Activated naive CD8-positive, alpha-beta T cell (primary cell): ENCODE data around the gene HOXC12.

Experiments
- H3K27ac Mint-ChIP-seq: one replicate; pipeline ENCODE4 v1.8.0; 2021; ENCODE audit warnings: mixed read lengths
- H3K27me3 Mint-ChIP-seq: one replicate; pipeline ENCODE4 v1.8.0; 2021; ENCODE audit warnings: mixed read lengths
- H3K36me3 Mint-ChIP-seq: one replicate; pipeline ENCODE4 v1.8.0; 2021; ENCODE audit warnings: mixed read lengths
- H3K4me1 Mint-ChIP-seq: one replicate; pipeline ENCODE4 v1.8.0; 2021; ENCODE audit warnings: low read depth, mixed read lengths
- H3K4me3 Mint-ChIP-seq: one replicate; pipeline ENCODE4 v1.8.0; 2021; ENCODE audit warnings: mild to moderate bottlenecking, mixed read lengths
- H3K9me3 Mint-ChIP-seq: one replicate; pipeline ENCODE4 v1.8.0; 2021; ENCODE audit warnings: low read depth, mixed read lengths

HOXC12 gene

DNA sequence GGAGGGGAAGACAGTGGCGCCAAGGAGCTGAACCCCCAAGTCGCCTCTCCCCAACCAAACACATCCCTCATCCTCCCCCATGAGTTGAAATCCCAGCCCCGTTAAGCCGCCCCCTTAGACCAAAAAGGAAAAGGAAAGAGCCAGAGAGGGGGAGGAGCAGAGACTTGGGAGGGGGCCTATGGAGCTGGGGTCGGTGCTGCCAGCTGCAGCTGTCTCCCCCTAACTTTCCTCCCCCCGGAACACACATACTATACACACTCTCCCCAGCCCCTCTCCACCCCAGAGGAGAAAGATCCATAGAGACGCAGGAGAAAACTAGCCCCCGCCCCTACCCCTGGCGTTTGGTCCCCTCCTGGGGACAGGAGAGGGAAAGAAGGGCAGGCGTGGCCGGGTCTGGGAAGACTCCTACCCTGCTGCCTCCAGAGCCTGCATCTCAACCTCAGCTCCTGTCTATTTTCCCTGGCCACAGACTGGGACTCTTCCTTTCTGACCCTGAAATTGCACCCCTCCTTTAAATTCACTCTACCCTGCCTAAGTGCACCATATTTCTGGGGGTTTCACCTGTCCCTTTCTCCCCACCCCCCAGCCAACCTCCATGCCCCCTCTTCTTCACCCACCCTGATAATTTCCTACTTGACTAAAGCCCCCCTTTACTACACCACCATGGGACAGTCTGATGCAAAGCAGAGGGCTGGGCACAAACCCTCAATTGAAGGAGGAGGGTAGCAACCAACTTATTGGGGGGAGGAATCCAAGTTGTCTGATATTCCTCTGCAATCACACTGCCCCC, 43.6 kb downstream of the HOXC12 start:
- Mint-ChIP-seq H3K9me3 (no peaks in the 10 kb centered on the region), H3K27ac (no peak overlapping the region), H3K27me3 (peaks cover 50% of the 10 kb centered on the region), H3K4me3 (no peak overlapping the region), H3K36me3 (no peaks in the 10 kb centered on the region), H3K4me1 (peaks cover 40% of the 10 kb centered on the region)

GRCh38 chr12:53998900-53999236, 44.2 kb downstream of the HOXC12 start:
- H3K27me3 Mint-ChIP-seq, result peaks cover 50% of the 10 kb centered on the region
- peaks cover 36% of the 10 kb centered on the region for H3K4me1 Mint-ChIP-seq
- H3K9me3 Mint-ChIP-seq, result no peaks in the 10 kb centered on the region
- H3K4me3 Mint-ChIP-seq, result no peak overlapping the region
- H3K27ac Mint-ChIP-seq, result no peak overlapping the region
- no peaks in the 10 kb centered on the region for H3K36me3 Mint-ChIP-seq

DNA sequence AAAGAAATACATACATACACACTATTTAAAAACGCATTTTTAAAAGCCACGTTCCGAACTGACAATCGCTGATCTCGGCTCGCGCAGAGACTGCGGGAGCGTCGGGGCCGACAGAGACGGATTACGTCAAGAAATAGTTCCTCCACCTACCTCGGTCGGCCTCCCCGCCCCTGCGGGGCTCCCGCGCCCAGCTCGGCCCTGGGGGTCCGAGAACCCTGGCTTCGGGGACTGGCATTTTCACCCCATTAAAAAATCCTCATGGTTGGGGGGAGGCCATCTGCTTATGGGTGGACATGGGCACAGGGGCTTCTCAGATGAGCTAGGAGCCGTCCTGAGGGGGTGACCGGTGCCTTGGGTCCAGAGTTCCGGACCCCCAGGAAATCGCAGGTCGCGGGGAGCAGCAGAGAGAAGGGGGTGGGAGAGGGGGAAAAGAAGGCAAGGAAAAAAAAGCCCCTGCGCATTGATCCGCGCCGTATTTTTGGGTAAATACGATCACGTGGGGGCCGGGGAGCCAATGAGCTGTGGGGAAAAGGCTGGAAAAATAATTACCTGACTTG, 44.9 kb downstream of the HOXC12 start:
- Mint-ChIP-seq H3K4me1 (peaks cover 32% of the 10 kb centered on the region), H3K27ac (no peak overlapping the region), H3K4me3 (peak overlapping the region; percentile 65), H3K27me3 (peaks cover 47% of the 10 kb centered on the region), H3K36me3 (no peaks in the 10 kb centered on the region), H3K9me3 (no peaks in the 10 kb centered on the region)

DNA sequence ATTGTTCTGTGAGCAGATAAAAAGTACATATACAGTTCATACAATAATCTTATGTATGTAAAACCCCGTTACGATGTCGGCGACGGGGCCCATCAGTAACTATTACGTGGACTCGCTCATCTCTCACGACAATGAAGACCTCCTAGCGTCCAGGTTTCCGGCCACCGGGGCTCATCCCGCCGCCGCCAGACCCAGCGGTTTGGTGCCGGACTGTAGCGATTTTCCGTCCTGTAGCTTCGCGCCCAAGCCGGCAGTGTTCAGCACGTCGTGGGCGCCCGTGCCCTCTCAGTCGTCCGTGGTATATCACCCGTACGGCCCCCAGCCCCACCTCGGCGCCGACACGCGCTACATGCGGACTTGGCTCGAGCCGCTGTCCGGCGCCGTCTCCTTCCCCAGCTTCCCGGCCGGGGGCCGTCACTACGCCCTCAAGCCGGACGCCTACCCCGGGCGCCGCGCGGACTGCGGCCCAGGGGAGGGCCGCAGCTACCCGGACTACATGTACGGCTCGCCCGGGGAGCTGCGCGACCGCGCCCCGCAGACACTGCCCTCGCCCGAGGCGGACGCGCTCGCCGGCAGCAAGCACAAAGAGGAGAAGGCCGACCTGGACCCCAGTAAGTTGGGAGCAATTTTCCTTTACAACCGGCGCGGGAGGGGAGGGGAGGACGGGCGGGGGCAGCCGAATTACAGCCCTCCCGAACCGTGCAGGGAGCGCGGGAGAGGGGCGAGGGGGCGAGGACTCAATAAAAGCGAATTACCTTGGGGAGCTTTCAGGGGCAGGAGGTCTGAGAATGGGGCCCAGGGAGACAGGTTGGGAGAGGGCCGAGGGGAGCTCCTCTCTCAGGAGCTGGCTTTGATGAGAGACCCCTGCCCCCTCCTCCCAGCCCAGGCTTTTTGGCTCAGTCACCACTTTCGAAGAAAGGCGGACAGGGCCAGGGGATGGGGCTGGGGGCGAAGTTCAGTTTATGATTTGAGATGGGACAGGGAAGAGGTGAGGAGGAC, 45.7 kb downstream of the HOXC12 start, which contains the start of gene HOXC9:
Gene HOXC9 (plus strand): TSS at position 46 of the 999 bp plus-strand sequence. CDS start 28 bp downstream, at position 74.
- Mint-ChIP-seq H3K9me3 (no peaks in the 10 kb centered on the region), H3K27me3 (peaks cover 46% of the 10 kb centered on the region), H3K4me1 (peaks cover 29% of the 10 kb centered on the region), H3K27ac (no peak within 1 kb of the TSS), H3K36me3 (no peaks in the 10 kb centered on the region), H3K4me3 (peak within 1 kb of the TSS; percentile 65)

GRCh38 chr12:54001283-54002187, 46.8 kb downstream of the HOXC12 start:
- Mint-ChIP-seq H3K9me3 (no peaks in the 10 kb centered on the region), H3K27ac (no peak overlapping the region), H3K36me3 (no peaks in the 10 kb centered on the region), H3K4me3 (no peak overlapping the region), H3K27me3 (peaks cover 52% of the 10 kb centered on the region), H3K4me1 (peaks cover 29% of the 10 kb centered on the region)

GRCh38 chr12:54002278-54002914, 47.7 kb downstream of the HOXC12 start:
- Mint-ChIP-seq H3K27me3 (peaks cover 52% of the 10 kb centered on the region), H3K9me3 (no peaks in the 10 kb centered on the region), H3K4me1 (peaks cover 27% of the 10 kb centered on the region), H3K4me3 (peak overlapping the region; percentile 15), H3K36me3 (no peaks in the 10 kb centered on the region), H3K27ac (no peak overlapping the region)

DNA sequence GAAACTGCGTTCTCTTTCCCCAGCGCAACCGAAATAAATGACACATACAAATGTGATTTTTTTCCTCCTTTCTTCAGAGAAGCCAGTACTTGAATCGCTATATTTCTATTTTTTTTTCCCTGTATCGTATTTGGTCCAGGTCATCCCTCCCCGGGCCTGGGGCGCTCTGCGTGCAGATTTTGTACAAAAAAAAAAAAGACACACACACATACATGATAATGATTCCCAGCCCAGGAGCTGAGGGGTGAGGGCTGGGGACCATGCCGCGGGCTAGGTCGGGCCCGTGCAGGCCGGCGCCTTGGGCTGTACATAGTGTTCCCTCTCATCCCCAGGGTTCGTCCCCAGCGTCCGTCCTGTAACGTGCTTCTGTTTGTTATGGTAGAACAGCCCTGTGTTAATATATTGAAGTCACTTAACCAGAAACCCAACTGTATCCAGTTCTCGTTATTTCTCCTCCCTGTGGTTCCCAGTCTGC, 48.2 kb downstream of the HOXC12 start:
- no peak overlapping the region for H3K27ac Mint-ChIP-seq
- H3K4me1 Mint-ChIP-seq, result peaks cover 22% of the 10 kb centered on the region
- H3K4me3 Mint-ChIP-seq, result peak overlapping the region; percentile 15
- H3K9me3 Mint-ChIP-seq, result no peaks in the 10 kb centered on the region
- H3K36me3 Mint-ChIP-seq, result no peaks in the 10 kb centered on the region
- peaks cover 50% of the 10 kb centered on the region for H3K27me3 Mint-ChIP-seq

DNA sequence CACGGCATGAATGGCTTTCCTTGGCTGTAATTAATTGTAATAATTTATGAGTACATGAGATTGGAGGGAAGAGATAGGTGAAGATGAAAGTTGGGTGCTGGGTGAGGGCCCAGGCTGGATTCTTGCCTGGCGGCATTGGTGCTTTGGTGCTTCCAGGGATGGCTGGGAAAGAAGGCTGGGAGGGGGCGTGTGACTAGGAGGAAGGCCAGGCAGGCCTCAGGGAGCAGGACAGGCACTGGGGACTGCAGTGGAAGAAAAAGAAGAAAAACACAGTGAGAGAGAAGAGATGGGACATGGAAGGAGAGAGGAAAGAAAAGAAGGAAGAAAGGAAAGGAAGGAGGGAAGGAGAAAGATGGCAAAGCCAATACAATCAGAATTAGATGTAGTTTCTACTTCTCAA, 48.9 kb downstream of the HOXC12 start:
- H3K36me3 Mint-ChIP-seq, result no peaks in the 10 kb centered on the region
- no peaks in the 10 kb centered on the region for H3K9me3 Mint-ChIP-seq
- peaks cover 43% of the 10 kb centered on the region for H3K27me3 Mint-ChIP-seq
- H3K4me1 Mint-ChIP-seq, result peaks cover 21% of the 10 kb centered on the region
- H3K4me3 Mint-ChIP-seq, result no peak overlapping the region
- H3K27ac Mint-ChIP-seq, result peak overlapping the region; percentile 70

- Mint-ChIP-seq H3K9me3 (no peaks in the 10 kb centered on the region), H3K27me3 (peaks cover 40% of the 10 kb centered on the region), H3K4me1 (peaks cover 22% of the 10 kb centered on the region), H3K36me3 (no peaks in the 10 kb centered on the region), H3K27ac (no peak overlapping the region), H3K4me3 (no peak overlapping the region)
Measured at GRCh38 chr12:54004063-54004840, 49.5 kb downstream of the HOXC12 start.

- H3K4me1 Mint-ChIP-seq, result peaks cover 23% of the 10 kb centered on the region
- peaks cover 43% of the 10 kb centered on the region for H3K27me3 Mint-ChIP-seq
- H3K27ac Mint-ChIP-seq, result no peak overlapping the region
- H3K4me3 Mint-ChIP-seq, result peak overlapping the region; percentile 38
- no peaks in the 10 kb centered on the region for H3K9me3 Mint-ChIP-seq
- H3K36me3 Mint-ChIP-seq, result no peaks in the 10 kb centered on the region
Measured at GRCh38 chr12:54004841-54005530, 50.3 kb downstream of the HOXC12 start.

GRCh38 chr12:54005531-54005852, 50.8 kb downstream of the HOXC12 start:
- H3K27me3 Mint-ChIP-seq, result peaks cover 46% of the 10 kb centered on the region
- no peaks in the 10 kb centered on the region for H3K36me3 Mint-ChIP-seq
- peak overlapping the region; percentile 38 for H3K4me3 Mint-ChIP-seq
- no peak overlapping the region for H3K27ac Mint-ChIP-seq
- no peaks in the 10 kb centered on the region for H3K9me3 Mint-ChIP-seq
- peaks cover 22% of the 10 kb centered on the region for H3K4me1 Mint-ChIP-seq

DNA sequence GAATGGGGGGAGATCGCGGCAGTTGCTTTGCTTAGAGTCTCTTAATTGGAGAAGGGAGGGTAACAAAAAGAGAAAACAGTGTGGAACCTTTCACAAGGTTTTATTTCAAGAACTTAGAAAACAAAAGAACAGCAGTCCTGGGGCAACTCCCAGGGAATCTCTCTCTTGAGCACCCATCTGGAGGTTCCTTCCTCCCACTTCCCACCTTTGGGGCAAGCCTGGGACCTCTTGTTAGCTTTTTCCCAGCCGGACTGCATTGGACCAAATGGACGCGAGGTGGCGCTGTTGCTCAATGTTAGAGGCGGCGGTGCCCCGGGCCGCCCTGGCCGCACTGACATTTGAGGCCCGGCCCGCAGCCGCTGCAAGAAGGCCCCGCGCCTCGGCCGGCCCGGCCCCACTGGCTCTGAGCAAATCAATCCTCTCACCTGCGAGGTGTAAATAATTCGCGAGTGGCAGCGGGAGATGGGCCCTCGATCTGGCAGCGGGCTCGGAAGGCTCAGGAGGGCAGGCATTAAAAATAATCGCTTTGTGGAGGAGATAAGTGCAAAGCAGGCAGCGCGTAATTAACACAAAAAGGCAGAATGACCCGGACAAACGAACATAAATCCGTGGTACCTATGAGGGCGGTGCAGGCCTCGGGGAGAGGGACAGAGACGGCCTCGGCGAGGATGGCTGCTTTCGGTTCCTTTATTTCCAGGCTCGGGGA, 51.3 kb downstream of the HOXC12 start:
- Mint-ChIP-seq H3K9me3 (no peaks in the 10 kb centered on the region), H3K4me3 (peak overlapping the region; percentile 85), H3K36me3 (no peaks in the 10 kb centered on the region), H3K27ac (no peak overlapping the region), H3K27me3 (peaks cover 48% of the 10 kb centered on the region), H3K4me1 (peaks cover 23% of the 10 kb centered on the region)
